AG10803 (cell line): ENCODE results near the gene FGD5.

Source experiments
- DNase-seq: peaks from one replicate; pipeline ENCODE4 v3.0.0; 2010; ENCODE audit warnings: low read depth
- H3K4me3 ChIP-seq: 2 replicates; pipeline ENCODE4 v1.5.1; 2011; ENCODE audit warnings: mild to moderate bottlenecking, low read length, control low read depth
- TF ChIP-seq, protein P1 (sequence below): conservative IDR thresholded peaks from 2 replicates; pipeline ENCODE4 v1.5.1; 2011; ENCODE audit warnings: mild to moderate bottlenecking, low read length, control low read depth, inconsistent platforms

FGD5 gene

GRCh38 chr3:14935592-14936345, 117.0 kb downstream of the FGD5 start:
- no peak overlapping the region for H3K4me3 ChIP-seq
- DNase-seq = no peak
- TF ChIP-seq, protein P1, sequence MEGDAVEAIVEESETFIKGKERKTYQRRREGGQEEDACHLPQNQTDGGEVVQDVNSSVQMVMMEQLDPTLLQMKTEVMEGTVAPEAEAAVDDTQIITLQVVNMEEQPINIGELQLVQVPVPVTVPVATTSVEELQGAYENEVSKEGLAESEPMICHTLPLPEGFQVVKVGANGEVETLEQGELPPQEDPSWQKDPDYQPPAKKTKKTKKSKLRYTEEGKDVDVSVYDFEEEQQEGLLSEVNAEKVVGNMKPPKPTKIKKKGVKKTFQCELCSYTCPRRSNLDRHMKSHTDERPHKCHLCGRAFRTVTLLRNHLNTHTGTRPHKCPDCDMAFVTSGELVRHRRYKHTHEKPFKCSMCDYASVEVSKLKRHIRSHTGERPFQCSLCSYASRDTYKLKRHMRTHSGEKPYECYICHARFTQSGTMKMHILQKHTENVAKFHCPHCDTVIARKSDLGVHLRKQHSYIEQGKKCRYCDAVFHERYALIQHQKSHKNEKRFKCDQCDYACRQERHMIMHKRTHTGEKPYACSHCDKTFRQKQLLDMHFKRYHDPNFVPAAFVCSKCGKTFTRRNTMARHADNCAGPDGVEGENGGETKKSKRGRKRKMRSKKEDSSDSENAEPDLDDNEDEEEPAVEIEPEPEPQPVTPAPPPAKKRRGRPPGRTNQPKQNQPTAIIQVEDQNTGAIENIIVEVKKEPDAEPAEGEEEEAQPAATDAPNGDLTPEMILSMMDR = no peak

DNA sequence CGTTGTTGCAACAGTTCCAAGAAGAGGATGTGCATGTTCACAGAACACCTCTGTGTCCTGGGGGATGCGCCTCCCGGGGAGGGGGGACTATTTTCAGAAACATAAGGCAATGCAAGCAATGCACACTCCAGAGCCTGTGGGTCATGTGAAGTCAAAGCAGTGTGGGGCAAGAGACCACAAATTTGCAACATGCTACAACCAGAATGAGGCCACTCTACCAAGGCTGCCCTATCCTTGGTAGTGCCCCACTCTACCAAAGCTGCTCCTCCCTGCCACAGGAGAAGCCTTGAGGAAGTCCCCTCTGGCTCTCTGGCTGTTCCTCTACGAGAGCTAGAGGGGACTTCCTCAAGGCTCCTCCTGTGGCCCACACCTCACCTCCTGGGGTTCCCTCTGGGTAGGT, 120.2 kb downstream of the FGD5 start:
- H3K4me3 ChIP-seq = no peak overlapping the region
- TF ChIP-seq, protein P1 = no peak
- no peak for DNase-seq

DNA sequence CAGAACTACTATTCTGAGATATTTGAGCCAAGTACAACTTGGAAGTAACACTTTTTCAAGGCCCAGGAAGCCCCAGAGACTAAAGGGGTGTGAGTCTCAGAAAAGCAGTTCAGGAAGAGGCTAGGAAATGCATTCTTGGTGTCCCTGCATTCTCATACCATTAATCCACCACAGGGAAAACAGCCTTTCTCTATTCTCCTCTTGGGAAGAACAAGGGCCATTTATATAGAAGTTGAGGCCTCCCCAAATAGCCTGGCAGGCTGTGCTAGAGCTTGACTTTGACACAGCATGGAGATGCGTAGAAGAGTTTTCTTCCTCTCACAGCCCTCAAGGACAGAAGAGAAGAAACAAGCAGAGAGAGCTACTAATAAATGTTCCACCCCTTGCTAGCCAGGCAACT, 123.1 kb downstream of the FGD5 start:
- no peak overlapping the region for H3K4me3 ChIP-seq
- TF ChIP-seq, protein P1 = no peak
- no peak for DNase-seq

- DNase-seq = no peak
- TF ChIP-seq, protein P1 = no peak
- no peak overlapping the region for H3K4me3 ChIP-seq
Observed at GRCh38 chr3:14943042-14943441, 124.3 kb downstream of the FGD5 start.

GRCh38 chr3:14946236-14946635, 127.5 kb downstream of the FGD5 start:
- TF ChIP-seq, protein P1 = no peak
- peak overlapping the region; percentile 90 for H3K4me3 ChIP-seq
- DNase-seq = no peak

GRCh38 chr3:14946739-14947099, 128.0 kb downstream of the FGD5 start:
- peak overlapping the region; percentile 90 for H3K4me3 ChIP-seq
- peak; percentile 30 for DNase-seq
- TF ChIP-seq, protein P1 = no peak

DNA sequence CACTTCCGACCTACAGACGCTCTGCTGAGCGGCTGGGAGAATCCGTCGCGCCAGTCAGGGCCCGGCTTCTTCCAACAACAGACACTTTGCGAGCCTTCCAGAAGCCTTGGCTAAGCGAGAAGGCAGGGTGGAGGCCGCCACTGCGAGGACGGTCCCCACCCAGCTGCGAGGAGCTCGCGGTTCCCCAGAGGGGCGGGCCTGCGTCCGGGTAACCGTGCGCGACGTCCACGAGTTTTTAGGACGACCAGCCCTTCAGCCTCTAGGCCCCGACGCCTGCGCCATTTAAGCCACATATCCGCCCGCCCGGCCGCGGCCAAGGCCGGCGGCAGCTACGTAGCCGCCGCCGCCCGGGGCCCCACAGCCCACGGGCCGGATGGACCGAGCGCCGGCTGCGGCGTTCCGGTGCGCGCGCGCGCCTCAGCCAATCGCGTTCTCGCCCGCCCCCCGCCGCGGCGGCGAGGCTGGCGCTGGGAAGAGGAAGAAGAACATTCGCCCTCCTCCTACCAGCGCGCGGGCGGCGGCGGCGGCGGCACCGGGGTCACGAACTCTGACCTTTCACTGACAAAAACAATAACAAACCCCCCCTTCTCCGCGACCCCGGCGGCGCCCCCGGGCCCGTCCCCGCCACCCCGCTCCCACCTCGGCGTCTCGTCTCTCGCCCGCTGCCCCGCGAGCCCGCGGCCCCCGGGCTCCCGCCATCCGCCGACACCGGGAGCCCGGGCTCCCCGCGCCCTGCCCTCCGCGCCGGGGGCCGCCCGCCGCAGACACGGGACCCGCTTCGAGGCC, 128.5 kb downstream of the FGD5 start, which contains the start of gene NR2C2:
TSS of gene NR2C2 (plus strand) at position 484 of the 786 bp plus-strand sequence. CDS start 56,332 bp downstream, outside the sequence.
- TF ChIP-seq, protein P1 = no peak
- peak; percentile 75 for DNase-seq

More for the DNA sequence above, 128.5 kb downstream of the FGD5 start, which contains the start of gene NR2C2:
- H3K4me3 ChIP-seq = peak within 1 kb of the TSS; percentile 90
